ENCODE results near the gene MRPL18.
"Not testable (repeated sequence)": the region's sequence is repeated elsewhere in the genome, so short reads cannot be mapped to it uniquely, and the experiment has no call there.

The MRPL18 gene

GRCh38 chr6:159772196-159772595 is 18.1 kb upstream of the MRPL18 start:
- Histone ChIP-seq H3K9me3 (ENCODE audit: control insufficient read depth in 1 of 2, low read length in 2 of 2) (no peaks in the 10 kb centered on the region), H3K36me3 (ENCODE audit: control insufficient read depth in 1 of 2, insufficient read depth in 2 of 2, low read length in 2 of 2) (peaks cover 21 to 68% of the 10 kb centered on the region in 2 donors), H3K4me3 (ENCODE audit: low read depth in 1 of 2, low read length in 2 of 2) (no peak overlapping the region), H3K27me3 (ENCODE audit: control insufficient read depth in 1 of 2, insufficient read depth in 2 of 2, low read length in 2 of 2) (no peaks in the 10 kb centered on the region), H3K9ac (ENCODE audit: low read depth in 1 of 2, low read length in 2 of 2) (no peak overlapping the region), H3K4me1 (ENCODE audit: control insufficient read depth in 1 of 2, insufficient read depth in 2 of 2, low read length in 2 of 2) (no peaks in the 10 kb centered on the region), H3K27ac (ENCODE audit: low read depth, low read length) (no peak overlapping the region)

- H3K9me3 ChIP-seq (ENCODE audit: control insufficient read depth in 1 of 2, low read length in 2 of 2): no peaks in the 10 kb centered on the region
- no peaks in the 10 kb centered on the region for H3K4me1 ChIP-seq (ENCODE audit: control insufficient read depth in 1 of 2, insufficient read depth in 2 of 2, low read length in 2 of 2)
- no peak overlapping the region for H3K4me3 ChIP-seq (ENCODE audit: low read depth in 1 of 2, low read length in 2 of 2)
- H3K9ac ChIP-seq (ENCODE audit: low read depth in 1 of 2, low read length in 2 of 2): no peak overlapping the region
- H3K27ac ChIP-seq (ENCODE audit: low read depth, low read length): no peak overlapping the region
- no peaks in the 10 kb centered on the region for H3K27me3 ChIP-seq (ENCODE audit: control insufficient read depth in 1 of 2, insufficient read depth in 2 of 2, low read length in 2 of 2)
- H3K36me3 ChIP-seq (ENCODE audit: control insufficient read depth in 1 of 2, insufficient read depth in 2 of 2, low read length in 2 of 2): peaks cover 31 to 72% of the 10 kb centered on the region in 2 donors
Observed at GRCh38 chr6:159777240-159777904, 12.9 kb upstream of the MRPL18 start.

DNA sequence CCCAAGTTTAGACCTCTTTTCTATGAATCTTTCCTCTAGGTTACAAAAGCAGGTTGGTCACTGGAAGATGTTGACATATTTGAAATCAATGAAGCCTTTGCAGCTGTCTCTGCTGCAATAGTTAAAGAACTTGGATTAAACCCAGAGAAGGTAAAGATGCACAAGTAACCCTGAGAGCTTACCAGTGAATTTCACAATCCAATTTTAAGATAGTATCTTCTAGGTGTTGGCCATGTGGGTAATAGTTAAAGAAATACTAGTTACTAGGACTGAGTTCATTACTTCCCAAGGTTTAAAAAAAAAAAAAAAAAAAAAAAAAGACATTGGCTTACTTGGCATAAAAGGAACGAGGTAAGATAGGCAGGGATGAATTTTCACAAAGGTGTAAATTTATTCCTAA is 12.1 kb upstream of the MRPL18 start:
- Histone ChIP-seq H3K27me3 (ENCODE audit: control insufficient read depth in 1 of 2, insufficient read depth in 2 of 2, low read length in 2 of 2) (no peaks in the 10 kb centered on the region), H3K9ac (ENCODE audit: low read depth in 1 of 2, low read length in 2 of 2) (no peak overlapping the region), H3K36me3 (ENCODE audit: control insufficient read depth in 1 of 2, insufficient read depth in 2 of 2, low read length in 2 of 2) (peaks cover 38 to 78% of the 10 kb centered on the region in 2 donors), H3K9me3 (ENCODE audit: control insufficient read depth in 1 of 2, low read length in 2 of 2) (no peaks in the 10 kb centered on the region), H3K4me3 (ENCODE audit: low read depth in 1 of 2, low read length in 2 of 2) (no peak overlapping the region), H3K4me1 (ENCODE audit: control insufficient read depth in 1 of 2, insufficient read depth in 2 of 2, low read length in 2 of 2) (no peaks in the 10 kb centered on the region), H3K27ac (ENCODE audit: low read depth, low read length) (no peak overlapping the region)

DNA sequence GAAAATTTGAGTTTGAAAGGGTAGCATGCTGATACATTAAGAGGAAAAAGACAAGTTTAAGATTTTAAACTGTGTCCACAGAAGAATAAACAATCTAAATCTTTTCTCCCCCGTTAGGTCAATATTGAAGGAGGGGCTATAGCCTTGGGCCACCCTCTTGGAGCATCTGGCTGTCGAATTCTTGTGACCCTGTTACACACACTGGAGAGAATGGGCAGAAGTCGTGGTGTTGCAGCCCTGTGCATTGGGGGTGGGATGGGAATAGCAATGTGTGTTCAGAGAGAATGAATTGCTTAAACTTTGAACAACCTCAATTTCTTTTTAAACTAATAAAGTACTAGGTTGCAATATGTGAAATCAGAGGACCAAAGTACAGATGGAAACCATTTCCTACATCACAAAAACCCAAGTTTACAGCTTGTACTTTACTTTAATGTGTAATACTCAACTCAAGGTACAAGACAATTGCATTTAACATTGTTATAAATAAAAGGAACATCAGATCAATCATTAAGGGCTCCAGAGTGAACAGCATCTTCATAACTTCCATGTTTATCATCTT is 11.6 kb upstream of the MRPL18 start:
- no peaks in the 10 kb centered on the region for H3K27me3 ChIP-seq (ENCODE audit: control insufficient read depth in 1 of 2, insufficient read depth in 2 of 2, low read length in 2 of 2)
- H3K27ac ChIP-seq (ENCODE audit: low read depth, low read length): no peak overlapping the region
- no peaks in the 10 kb centered on the region for H3K9me3 ChIP-seq (ENCODE audit: control insufficient read depth in 1 of 2, low read length in 2 of 2)
- H3K36me3 ChIP-seq (ENCODE audit: control insufficient read depth in 1 of 2, insufficient read depth in 2 of 2, low read length in 2 of 2): peaks cover 43 to 83% of the 10 kb centered on the region in 2 donors
- H3K9ac ChIP-seq (ENCODE audit: low read depth in 1 of 2, low read length in 2 of 2): no peak overlapping the region
- H3K4me3 ChIP-seq (ENCODE audit: low read depth in 1 of 2, low read length in 2 of 2): no peak overlapping the region
- no peaks in the 10 kb centered on the region for H3K4me1 ChIP-seq (ENCODE audit: control insufficient read depth in 1 of 2, insufficient read depth in 2 of 2, low read length in 2 of 2)

DNA sequence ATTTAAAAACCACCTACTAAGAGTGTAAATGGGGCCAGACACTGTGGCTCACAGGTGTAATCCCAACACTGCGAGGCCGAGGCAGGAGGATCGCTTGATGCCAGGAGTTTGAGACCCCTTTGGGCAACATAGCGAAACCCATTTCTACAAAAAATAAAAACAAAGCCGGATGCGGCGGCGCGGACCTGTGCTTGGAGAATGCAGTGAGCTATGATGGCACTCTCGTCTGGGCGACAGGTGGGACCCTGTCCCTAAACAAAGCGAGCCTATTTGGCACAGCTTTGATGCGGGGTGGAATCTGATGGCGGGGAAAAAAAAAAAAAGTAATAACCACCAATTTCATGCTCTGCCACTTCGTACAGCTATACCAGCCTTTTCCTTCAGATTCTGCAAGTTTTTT is 2.0 kb upstream of the MRPL18 start:
- Histone ChIP-seq H3K4me3 (ENCODE audit: low read depth in 1 of 2, low read length in 2 of 2) (peak overlapping the region; percentile 89 to 99), H3K9me3 (ENCODE audit: control insufficient read depth in 1 of 2, low read length in 2 of 2) (no peaks in the 10 kb centered on the region), H3K27ac (ENCODE audit: low read depth, low read length) (no peak overlapping the region), H3K36me3 (ENCODE audit: control insufficient read depth in 1 of 2, insufficient read depth in 2 of 2, low read length in 2 of 2) (peaks cover 18 to 41% of the 10 kb centered on the region in 2 donors), H3K9ac (ENCODE audit: low read depth in 1 of 2, low read length in 2 of 2) (peak overlapping the region; percentile 84 to 96), H3K27me3 (ENCODE audit: control insufficient read depth in 1 of 2, insufficient read depth in 2 of 2, low read length in 2 of 2) (no peaks in the 10 kb centered on the region), H3K4me1 (ENCODE audit: control insufficient read depth in 1 of 2, insufficient read depth in 2 of 2, low read length in 2 of 2) (peaks cover 34 to 38% of the 10 kb centered on the region in 2 donors)

GRCh38 chr6:159788753-159789376 is 1.4 kb upstream of the MRPL18 start:
- Histone ChIP-seq H3K9ac (ENCODE audit: low read depth in 1 of 2, low read length in 2 of 2) (peak overlapping the region; percentile 84 to 96), H3K27ac (ENCODE audit: low read depth, low read length) (peak overlapping the region; percentile 84), H3K9me3 (ENCODE audit: control insufficient read depth in 1 of 2, low read length in 2 of 2) (no peaks in the 10 kb centered on the region), H3K36me3 (ENCODE audit: control insufficient read depth in 1 of 2, insufficient read depth in 2 of 2, low read length in 2 of 2) (peaks cover 12 to 36% of the 10 kb centered on the region in 2 donors), H3K4me1 (ENCODE audit: control insufficient read depth in 1 of 2, insufficient read depth in 2 of 2, low read length in 2 of 2) (peaks cover 34 to 38% of the 10 kb centered on the region in 2 donors), H3K4me3 (ENCODE audit: low read depth in 1 of 2, low read length in 2 of 2) (peak overlapping the region; percentile 89 to 99), H3K27me3 (ENCODE audit: control insufficient read depth in 1 of 2, insufficient read depth in 2 of 2, low read length in 2 of 2) (no peaks in the 10 kb centered on the region)

- Histone ChIP-seq H3K27ac (ENCODE audit: low read depth, low read length) (peak within 1 kb of the TSS; percentile 98), H3K27me3 (ENCODE audit: control insufficient read depth in 1 of 2, insufficient read depth in 2 of 2, low read length in 2 of 2) (no peaks in the 10 kb centered on the region), H3K9ac (ENCODE audit: low read depth in 1 of 2, low read length in 2 of 2) (peak within 1 kb of the TSS; percentile 96 to 97), H3K36me3 (ENCODE audit: control insufficient read depth in 1 of 2, insufficient read depth in 2 of 2, low read length in 2 of 2) (peaks cover 10 to 38% of the 10 kb centered on the region in 2 donors), H3K9me3 (ENCODE audit: control insufficient read depth in 1 of 2, low read length in 2 of 2) (no peaks in the 10 kb centered on the region), H3K4me1 (ENCODE audit: control insufficient read depth in 1 of 2, insufficient read depth in 2 of 2, low read length in 2 of 2) (peaks cover 34 to 43% of the 10 kb centered on the region in 2 donors), H3K4me3 (ENCODE audit: low read depth in 1 of 2, low read length in 2 of 2) (peak within 1 kb of the TSS; percentile 94 to 99)
Observed at GRCh38 chr6:159789377-159790148, 704 bp upstream of the MRPL18 start, which contains the start of gene TCP1. Gene TCP1 (minus strand): TSS chr6:159789602. CDS start chr6:159789468, 134 bp downstream.

GRCh38 chr6:159790956-159791598 is 810 bp downstream of the MRPL18 start:
- Histone ChIP-seq H3K9me3 (ENCODE audit: control insufficient read depth in 1 of 2, low read length in 2 of 2) (no peaks in the 10 kb centered on the region), H3K27me3 (ENCODE audit: control insufficient read depth in 1 of 2, insufficient read depth in 2 of 2, low read length in 2 of 2) (no peaks in the 10 kb centered on the region), H3K9ac (ENCODE audit: low read depth in 1 of 2, low read length in 2 of 2) (peak overlapping the region; percentile 96 to 97), H3K4me3 (ENCODE audit: low read depth in 1 of 2, low read length in 2 of 2) (peak overlapping the region; percentile 94 to 99), H3K27ac (ENCODE audit: low read depth, low read length) (peak overlapping the region; percentile 98), H3K4me1 (ENCODE audit: control insufficient read depth in 1 of 2, insufficient read depth in 2 of 2, low read length in 2 of 2) (peaks cover 34 to 43% of the 10 kb centered on the region in 2 donors), H3K36me3 (ENCODE audit: control insufficient read depth in 1 of 2, insufficient read depth in 2 of 2, low read length in 2 of 2) (peaks cover 0 to 27% of the 10 kb centered on the region in 2 donors)

DNA sequence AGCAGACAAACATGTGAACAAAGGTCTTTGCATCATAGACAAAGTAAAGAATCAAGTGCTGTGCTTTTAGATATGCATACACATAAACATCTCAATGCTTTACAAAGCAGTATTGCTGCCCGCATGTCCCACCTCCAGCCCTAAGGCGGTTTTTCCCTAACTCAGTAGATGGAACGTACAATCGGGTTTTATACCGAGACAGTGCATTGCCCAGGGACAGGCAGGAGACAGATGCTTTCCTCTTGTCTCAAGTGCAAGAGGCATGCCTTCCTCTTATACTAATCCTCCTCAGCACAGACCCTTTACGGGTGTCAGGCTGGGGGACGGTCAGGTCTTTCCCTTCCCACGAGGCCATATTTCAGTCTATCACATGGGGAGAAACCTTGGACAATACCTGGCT is 4.7 kb downstream of the MRPL18 start:
- peaks cover 18 to 27% of the 10 kb centered on the region in 2 donors for H3K4me1 ChIP-seq (ENCODE audit: control insufficient read depth in 1 of 2, insufficient read depth in 2 of 2, low read length in 2 of 2)
- H3K36me3 ChIP-seq (ENCODE audit: control insufficient read depth in 1 of 2, insufficient read depth in 2 of 2, low read length in 2 of 2): peaks cover 17 to 51% of the 10 kb centered on the region in 2 donors
- not testable (repeated sequence) for H3K27me3 ChIP-seq (ENCODE audit: control insufficient read depth in 1 of 2, insufficient read depth in 2 of 2, low read length in 2 of 2); H3K9ac ChIP-seq (ENCODE audit: low read depth in 1 of 2, low read length in 2 of 2); H3K9me3 ChIP-seq (ENCODE audit: control insufficient read depth in 1 of 2, low read length in 2 of 2); H3K4me3 ChIP-seq (ENCODE audit: low read depth in 1 of 2, low read length in 2 of 2); H3K27ac ChIP-seq (ENCODE audit: low read depth, low read length)

All from duodenal mucosa (tissue), 2 donors.